Measurements from ENCODE around the gene AAMDC.
"Not testable (repeated sequence)": the region's sequence is repeated elsewhere in the genome, so short reads cannot be mapped to it uniquely, and the experiment has no call there.

The AAMDC gene

GRCh38 chr11:77819921-77820564, 901 bp upstream of the AAMDC start:
- FAIRE-seq: no peak

GRCh38 chr11:77821349-77821851, 456 bp downstream of the AAMDC start:
- DNase-seq (ENCODE audit: insufficient read length, low spot score) (no peak), FAIRE-seq (no peak)

More at GRCh38 chr11:77819921-77820564, 901 bp upstream of the AAMDC start:
- no peak for DNase-seq (ENCODE audit: insufficient read length, low spot score)

GRCh38 chr11:77822126-77822525, 1.2 kb downstream of the AAMDC start:
- FAIRE-seq; DNase-seq (ENCODE audit: insufficient read length, low spot score): not testable (repeated sequence)

- DNase-seq (ENCODE audit: insufficient read length, low spot score) (no peak), FAIRE-seq (no peak)
These were observed 2.8 kb downstream of the AAMDC start for GRCh38 chr11:77823775-77824174.

- FAIRE-seq (no peak), DNase-seq (ENCODE audit: insufficient read length, low spot score) (no peak)
These were observed 8.0 kb downstream of the AAMDC start for GRCh38 chr11:77828926-77829325.

- DNase-seq (ENCODE audit: insufficient read length, low spot score) (no peak), FAIRE-seq (no peak)
These were observed 12.4 kb downstream of the AAMDC start for GRCh38 chr11:77833302-77833701.

GRCh38 chr11:77842441-77843121, 21.6 kb downstream of the AAMDC start:
- no peak for FAIRE-seq
- DNase-seq (ENCODE audit: insufficient read length, low spot score): no peak

GRCh38 chr11:77843700-77844099, 22.8 kb downstream of the AAMDC start:
- not testable (repeated sequence) for DNase-seq (ENCODE audit: insufficient read length, low spot score); FAIRE-seq

- DNase-seq (ENCODE audit: insufficient read length, low spot score): no peak
- no peak for FAIRE-seq
These were observed 30.6 kb downstream of the AAMDC start for GRCh38 chr11:77851503-77851902.

- FAIRE-seq (no peak), DNase-seq (ENCODE audit: insufficient read length, low spot score) (no peak)
These were observed 33.9 kb downstream of the AAMDC start for GRCh38 chr11:77854838-77855237.

GRCh38 chr11:77857906-77858457, 37.0 kb downstream of the AAMDC start:
- not testable (repeated sequence) for FAIRE-seq; DNase-seq (ENCODE audit: insufficient read length, low spot score)

- not testable (repeated sequence) for DNase-seq (ENCODE audit: insufficient read length, low spot score); FAIRE-seq
These were observed 40.5 kb downstream of the AAMDC start for GRCh38 chr11:77861444-77861843.

GRCh38 chr11:77865805-77866204, 44.9 kb downstream of the AAMDC start:
- FAIRE-seq (no peak), DNase-seq (ENCODE audit: insufficient read length, low spot score) (no peak)

GRCh38 chr11:77866336-77866735, 45.4 kb downstream of the AAMDC start:
- DNase-seq (ENCODE audit: insufficient read length, low spot score) (no peak), FAIRE-seq (no peak)

GRCh38 chr11:77868744-77869143, 47.8 kb downstream of the AAMDC start:
- FAIRE-seq (no peak), DNase-seq (ENCODE audit: insufficient read length, low spot score) (no peak)

GRCh38 chr11:77871855-77872254, 50.9 kb downstream of the AAMDC start:
- FAIRE-seq (no peak), DNase-seq (ENCODE audit: insufficient read length, low spot score) (no peak)

GRCh38 chr11:77873345-77873744, 52.4 kb downstream of the AAMDC start:
- FAIRE-seq: no peak
- DNase-seq (ENCODE audit: insufficient read length, low spot score): no peak

GRCh38 chr11:77874206-77874605, 53.3 kb downstream of the AAMDC start:
- FAIRE-seq (no peak), DNase-seq (ENCODE audit: insufficient read length, low spot score) (no peak)

- FAIRE-seq (no peak), DNase-seq (ENCODE audit: insufficient read length, low spot score) (no peak)
These were observed 55.1 kb downstream of the AAMDC start for GRCh38 chr11:77876045-77876444.

- DNase-seq (ENCODE audit: insufficient read length, low spot score); FAIRE-seq: not testable (repeated sequence)
These were observed 57.3 kb downstream of the AAMDC start for GRCh38 chr11:77878247-77878646.

- DNase-seq (ENCODE audit: insufficient read length, low spot score): no peak
These were observed 58.3 kb downstream of the AAMDC start for GRCh38 chr11:77879218-77879617.

GRCh38 chr11:77882396-77882795, 61.5 kb downstream of the AAMDC start:
- no peak for FAIRE-seq
- DNase-seq (ENCODE audit: insufficient read length, low spot score): no peak

More at GRCh38 chr11:77879218-77879617, 58.3 kb downstream of the AAMDC start:
- FAIRE-seq: peak; percentile 37
